ENCODE measurements around the gene COL2A1.

COL2A1 gene

DNA sequence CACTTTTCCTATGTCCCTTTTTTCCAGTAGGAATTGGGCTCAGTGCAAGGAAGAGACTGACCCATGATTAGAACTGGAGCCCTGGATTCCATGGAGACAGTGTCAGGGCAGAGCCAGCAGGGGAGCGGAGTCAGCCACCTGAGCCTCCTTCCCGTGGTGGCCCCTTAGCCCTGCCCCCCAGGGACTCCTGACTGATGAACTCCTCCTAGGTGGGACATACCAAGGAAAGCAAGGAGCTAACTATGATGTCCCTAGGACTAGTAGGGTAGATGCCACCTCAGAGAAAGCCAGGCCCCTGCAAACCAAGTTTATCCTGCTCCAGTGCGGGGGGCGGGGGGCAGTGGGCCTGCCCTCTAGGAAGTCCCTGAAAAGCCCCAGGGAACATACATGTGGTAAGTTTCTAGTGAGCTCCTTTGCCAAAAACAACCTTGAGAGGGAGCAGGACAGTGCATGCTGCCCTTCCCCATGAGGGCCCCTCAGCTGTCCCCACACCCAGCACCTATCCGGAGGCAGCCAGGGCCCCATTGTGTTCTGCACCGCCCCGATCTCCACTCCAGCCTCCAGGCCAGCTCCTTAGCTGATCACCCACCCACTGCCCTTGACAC, 6.2 kb upstream of the COL2A1 start:
- DNase-seq: peak; percentile 22

DNA sequence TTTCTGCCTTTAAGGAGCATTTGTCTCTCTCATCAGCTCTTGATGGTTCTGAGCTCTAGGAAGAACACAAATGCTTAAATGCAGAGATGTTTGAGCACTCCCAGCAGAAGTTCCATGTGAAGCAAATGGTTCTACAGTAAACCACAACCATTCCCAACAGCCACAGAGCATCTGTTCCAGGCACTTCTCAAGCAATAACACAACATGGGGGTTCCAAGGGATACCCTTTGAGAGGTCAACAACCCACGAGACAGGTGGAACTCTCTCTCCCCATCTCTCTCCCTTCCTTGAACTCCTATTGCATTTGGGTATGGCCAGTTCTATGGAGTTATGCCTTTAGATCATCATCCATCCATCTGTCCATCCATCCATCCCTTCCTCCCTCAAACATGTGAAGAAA, 5.2 kb upstream of the COL2A1 start:
- no peak for DNase-seq

DNA sequence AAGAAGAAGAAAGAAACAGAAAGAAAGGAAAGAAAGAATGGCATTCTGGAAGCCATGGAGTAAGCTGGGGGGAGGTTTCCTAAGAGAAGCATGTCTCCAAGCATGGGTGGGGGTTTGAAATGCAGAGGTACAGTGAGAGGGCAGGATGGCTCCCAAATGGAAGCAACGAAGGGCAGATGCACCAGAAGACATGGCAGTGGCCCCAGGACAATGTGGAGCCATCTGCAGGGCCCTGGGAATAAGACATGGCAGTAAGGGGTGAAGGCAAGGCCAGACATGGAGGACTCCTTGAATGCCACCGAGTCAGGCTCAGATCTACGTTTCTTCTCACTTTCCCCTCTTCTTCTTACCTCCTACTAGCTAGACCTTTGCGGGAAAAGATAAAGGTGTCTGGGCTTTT, 4.7 kb upstream of the COL2A1 start:
- no peak for DNase-seq

DNA sequence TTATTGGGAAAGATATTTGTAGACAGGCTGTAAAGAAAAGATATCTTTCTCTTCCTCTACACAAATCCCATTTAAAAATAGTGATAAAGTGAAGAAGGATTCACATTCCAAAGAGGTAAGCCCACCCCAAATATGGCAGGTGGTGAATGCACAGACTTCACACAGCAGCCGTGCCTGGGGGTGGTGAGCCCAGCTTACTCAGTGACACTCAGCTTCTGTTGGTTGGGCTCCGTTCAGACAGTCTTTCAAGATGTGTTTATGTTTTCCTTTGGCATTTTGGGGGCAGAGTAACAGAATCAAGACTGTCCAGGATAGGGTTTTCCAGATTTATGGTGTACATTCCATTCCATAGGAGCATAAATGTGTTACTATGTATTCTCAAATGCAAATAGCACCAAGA, 4.1 kb upstream of the COL2A1 start:
- DNase-seq: no peak

DNA sequence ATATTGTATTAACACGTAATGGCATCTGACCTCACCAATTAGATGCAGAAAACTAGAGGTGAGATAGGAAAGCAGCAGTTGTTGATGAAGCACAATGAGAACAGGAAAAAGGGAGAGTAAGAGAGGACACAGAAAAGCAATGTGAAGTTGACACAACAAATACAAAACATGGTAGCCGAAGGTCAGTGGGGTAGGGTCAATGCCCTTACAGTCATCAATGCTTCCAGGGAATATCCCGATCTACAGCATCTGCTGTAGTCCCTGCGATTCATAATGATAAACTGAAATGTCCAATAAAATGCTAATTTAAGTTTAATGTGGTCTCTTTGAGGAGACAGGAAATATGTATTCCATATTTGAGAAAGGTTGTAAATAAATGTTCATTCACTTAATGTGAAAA, 2.9 kb upstream of the COL2A1 start:
- no peak for DNase-seq

DNA sequence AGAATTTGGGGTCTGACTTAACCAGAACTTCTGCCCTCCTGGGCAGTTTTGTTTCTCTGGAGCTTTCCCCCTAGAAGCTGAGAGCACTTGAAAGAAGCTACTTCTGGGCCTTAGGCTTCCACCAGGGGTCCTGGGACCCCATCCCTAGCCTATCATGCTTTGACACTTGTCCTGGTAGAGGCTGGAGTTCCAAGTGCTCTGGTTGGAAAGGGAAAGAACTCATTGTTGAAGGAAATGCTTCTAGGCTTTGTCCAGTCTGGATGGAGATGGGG, 1.4 kb upstream of the COL2A1 start:
- DNase-seq: no peak

DNA sequence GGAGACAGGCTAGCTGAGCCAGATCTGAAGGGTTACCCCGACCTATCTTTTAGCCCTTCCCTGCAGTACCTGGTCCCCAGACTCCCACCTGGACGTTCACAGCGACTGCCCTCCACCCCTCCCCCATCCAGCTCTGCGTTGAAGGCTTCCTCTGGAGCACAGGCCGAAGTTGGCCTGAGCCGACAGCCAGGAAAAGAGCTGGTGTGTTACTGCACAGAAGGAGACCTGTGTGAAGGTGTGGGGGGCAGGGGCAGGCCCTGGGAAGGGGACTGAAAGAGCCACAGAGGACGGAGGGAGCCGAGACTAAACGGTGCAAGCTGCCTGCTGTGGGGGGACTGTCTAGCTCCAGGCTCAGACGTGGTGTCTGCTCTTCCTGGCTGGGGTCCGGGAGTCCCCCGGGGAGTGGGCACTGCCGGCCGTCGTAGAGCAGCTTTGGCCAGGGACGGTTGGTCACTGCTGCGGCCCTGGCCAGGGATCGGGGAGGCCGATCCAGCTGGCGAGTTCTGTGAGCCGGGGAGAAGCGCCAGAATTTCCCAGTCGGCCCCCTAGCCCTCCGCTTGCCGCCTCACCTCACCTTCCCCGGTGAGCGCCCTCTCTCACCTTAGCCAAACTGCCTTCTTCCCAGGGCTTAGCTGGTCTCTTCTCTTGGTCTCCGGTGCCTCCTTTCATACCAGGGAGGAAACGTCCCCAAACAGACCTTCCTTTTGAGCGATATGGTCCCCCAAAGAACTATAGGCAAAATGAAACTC, 899 bp upstream of the COL2A1 start:
- peak; percentile 92 for DNase-seq

DNA sequence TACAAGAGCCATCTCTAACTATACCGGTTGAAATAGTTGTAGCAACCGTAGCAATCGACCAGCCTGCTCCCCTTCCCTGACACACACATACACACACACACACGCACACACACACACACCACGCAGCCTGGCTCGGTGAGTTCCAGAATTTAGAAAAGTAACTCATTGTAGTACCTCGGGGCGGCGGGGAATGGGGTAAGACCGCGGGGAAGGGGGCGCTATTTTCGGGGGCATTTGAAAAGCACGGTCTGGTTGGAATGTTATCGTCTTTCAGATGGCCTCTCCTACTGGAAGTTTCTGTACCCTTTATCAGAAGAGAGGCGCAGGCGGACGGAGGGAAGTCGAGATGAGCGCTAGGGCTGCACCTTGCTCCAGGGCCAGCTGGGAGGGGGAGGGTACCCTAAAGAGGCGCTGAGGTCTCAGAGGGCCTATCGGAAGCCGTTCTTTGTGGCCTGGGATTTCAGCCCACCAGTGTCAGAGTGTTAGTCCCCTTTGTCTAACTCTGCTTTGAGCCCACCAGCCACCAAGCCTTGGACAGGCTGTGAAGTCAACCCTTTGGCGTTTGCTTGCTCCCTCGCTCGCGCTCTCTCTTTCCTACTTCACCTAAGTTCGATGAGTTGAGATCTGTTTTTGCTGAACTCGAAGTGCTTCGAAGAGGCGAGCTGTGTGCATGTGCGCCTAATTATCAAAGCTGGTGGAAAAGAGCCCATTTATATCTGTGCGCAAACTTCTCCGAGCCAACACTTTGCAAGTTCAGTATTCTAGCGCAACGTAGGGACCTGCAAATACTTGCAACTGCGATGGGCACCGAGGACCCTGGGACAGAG, 837 bp downstream of the COL2A1 start:
- peak; percentile 82 for DNase-seq

DNA sequence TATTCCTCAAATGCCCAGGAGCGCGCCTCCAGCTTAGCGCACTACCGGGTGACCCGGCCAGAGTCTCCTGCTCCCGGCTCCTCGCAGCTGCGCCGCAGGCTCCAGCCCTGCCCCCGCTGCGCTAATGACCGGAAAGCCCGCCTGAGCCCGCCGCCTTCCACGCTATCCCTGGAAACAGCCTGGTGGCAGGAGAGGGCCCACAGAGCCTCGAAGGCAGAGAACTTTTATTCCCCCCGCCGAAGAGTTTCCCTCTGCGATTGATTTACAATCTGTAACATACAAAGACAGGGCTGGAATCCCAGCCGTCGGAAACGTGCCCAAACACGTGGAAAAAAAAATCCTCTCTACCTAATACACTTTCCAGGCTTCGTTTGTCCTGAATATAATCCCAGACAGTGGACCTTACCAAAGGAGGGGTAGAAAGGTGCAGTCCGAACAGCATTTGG, 1.5 kb downstream of the COL2A1 start:
- DNase-seq: peak; percentile 91

DNA sequence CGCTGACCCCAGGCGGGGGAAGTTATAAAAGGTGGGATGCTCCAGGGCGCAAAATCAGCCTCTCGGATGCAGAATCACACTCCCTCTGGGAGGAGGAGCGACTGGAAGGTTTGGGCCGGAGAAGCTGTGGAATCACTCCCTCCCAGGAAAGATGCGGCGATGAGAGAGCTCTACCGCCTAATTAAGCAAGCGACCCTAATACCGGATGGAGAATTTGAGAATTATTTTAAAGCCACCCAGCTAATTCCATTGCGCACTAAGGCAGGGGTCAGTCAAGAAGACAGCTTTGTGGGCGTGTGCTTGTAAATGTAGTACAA, 1.9 kb downstream of the COL2A1 start:
- no peak for DNase-seq

DNA sequence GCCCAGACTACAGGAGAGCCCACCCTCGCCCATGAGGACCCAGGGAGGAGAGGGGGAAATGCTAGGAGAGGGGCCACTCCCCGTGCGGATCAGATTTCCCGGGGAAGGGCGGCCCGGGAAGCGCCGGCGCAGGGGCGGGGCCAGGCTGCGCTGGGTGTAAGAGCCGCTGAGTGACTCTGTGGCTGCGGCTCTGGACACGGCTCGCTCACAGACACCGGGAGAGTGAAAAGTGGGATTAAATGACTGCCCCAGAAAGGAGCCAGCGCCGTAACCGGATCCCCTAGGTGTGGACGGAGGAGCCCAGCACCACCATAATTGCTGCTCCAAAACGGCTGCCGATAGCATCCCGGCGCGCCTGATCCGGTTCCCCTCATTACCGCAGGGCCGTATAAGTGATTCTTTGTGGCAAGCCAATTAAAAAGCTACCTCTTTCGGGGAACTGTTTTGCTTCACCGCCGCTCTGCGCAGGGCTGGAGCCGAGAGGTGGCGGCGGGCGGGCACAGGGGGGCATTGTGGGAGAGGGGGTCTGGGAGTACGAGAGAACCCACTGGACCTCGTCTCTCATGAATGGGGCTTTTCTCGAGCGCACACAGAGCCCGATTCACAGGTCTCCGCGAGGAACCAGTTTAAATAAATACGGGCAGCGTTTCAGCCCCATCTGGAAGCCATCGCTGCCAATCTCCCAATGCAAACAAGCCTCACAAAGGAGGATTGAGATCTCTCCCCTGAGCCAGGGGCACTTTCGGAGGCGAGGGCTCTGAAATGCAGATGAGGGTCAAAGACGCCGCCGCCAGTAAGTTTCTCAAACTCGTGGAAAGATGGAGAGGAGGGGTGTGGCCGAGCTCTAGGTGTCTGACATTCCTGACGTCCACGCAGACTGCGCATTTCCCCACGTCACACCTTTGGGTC, 2.5 kb downstream of the COL2A1 start:
- peak; percentile 93 for DNase-seq

DNA sequence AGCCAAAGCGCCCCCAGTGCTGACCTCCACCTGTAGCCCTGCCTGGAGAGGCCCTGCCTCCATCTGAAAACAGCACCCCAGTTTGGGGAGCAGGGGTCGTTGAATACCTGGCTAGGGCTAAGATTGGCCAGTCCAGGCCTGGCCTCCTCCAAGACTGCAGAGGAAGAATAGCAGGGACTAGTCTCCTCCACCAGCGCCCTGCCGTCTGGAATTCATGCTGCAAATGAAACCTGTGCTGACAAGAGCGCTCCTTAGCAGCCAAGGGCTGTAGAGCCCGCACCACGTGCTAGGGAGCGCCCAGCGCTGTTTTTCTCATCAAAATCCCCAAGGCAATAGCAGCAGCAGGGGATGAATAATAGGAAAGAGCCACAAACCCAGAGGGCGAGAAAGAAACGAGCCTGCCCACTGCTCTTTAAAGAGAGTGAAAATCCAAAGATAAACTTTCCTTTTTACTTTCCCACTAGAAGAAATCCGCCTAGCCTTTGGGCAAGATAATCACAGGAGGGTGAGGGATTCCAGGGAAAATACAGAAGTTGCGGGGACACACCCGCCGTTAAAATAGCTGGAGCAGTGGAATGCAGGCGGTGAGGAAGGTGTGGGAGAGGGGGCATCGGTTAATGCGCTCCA, 3.3 kb downstream of the COL2A1 start:
- DNase-seq: peak; percentile 71

DNA sequence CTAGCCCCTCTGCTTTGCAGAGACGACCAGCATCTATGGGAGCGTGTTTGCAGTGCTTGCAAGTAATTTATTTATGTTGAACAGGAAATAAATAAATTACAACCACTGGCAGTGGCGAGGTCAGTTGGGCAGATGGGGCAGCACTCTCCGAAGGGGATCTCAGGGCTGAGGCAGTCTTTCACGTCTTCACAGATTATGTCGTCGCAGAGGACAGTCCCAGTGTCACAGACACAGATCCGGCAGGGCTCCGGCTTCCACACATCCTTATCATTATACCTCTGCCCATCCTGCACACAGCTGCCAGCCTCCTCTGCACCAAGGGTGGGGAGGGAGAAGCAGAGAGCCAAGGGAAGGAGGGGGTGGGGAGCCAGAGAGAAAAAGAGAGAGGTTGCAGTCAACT, 4.5 kb downstream of the COL2A1 start:
- DNase-seq: no peak

DNA sequence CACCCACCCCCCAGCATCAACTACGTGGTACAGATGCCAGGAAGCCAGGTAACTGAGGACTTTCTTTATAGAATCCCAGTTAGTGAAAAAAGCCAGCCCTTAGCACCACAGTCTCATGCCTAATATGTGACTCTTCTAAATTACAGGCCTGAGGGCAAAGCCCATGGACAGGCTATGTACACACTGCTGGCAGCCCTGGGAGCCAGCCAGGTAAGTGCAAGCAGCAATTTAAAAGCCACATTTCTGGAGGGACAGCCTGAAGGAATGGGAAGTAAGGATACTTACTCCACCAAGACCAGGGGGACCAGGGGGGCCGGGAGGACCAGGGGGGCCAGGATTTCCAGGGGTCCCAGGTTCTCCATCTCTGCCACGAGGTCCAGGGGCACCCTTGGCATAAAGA, 7.0 kb downstream of the COL2A1 start:
- peak; percentile 71 for DNase-seq

DNA sequence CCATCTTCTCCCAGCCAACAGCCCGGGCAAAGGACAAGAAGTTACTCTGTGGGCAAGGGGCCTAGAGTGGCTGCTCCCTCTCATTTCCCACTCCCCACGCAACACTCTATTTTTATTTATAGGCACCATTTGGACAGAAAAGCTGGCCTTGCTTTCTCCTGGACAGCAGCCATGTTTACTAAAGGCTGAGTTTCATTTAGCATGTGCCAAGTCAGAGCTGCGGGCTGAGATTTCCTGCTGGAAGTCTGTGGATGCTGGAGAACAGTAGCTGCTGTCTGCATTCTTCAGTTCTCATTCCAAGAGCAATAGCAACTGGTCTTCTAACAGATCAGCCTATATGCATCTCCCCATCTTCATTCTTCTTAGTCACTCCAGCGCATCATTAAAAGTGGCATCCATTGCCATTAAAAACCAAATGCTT, 8.3 kb downstream of the COL2A1 start:
- DNase-seq: no peak

DNA sequence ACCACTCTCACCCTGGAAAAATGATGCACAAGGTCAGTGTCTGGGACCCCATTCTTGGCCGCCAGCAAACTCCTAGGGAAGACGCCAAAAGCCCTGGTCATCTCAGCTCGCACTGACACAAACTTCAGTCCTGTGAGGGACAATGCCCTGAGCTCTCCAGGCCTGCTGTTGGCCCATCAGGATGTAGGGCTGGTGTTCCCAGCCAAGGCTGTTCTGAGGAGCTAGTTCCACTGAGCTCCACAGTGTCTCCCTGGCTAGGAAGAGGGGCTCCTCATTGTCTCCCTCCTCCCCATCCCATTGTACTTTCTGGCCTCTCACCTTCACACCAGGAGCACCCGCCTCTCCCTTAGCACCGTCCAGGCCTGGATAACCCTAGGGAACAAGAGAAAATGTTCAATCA, 10.8 kb downstream of the COL2A1 start:
- no peak for DNase-seq

DNA sequence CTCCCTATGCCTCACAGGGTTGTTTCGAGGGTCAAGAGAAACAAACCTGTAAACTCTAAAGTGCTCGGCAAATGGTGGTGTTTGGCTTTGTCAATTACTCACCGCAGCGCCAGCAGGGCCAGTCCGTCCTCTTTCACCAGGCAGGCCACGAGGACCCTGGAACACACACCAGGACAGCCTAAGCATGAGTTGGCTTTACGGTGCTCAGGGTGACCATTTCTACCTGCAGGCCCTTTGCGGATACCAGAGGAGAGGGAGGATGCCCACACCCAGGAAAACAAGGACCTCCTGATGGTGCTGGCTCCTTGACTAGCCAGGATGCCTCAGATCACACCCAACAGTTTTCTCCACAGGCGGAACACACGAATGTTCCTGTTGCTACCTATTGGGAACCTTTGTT, 11.5 kb downstream of the COL2A1 start:
- no peak for DNase-seq

DNA sequence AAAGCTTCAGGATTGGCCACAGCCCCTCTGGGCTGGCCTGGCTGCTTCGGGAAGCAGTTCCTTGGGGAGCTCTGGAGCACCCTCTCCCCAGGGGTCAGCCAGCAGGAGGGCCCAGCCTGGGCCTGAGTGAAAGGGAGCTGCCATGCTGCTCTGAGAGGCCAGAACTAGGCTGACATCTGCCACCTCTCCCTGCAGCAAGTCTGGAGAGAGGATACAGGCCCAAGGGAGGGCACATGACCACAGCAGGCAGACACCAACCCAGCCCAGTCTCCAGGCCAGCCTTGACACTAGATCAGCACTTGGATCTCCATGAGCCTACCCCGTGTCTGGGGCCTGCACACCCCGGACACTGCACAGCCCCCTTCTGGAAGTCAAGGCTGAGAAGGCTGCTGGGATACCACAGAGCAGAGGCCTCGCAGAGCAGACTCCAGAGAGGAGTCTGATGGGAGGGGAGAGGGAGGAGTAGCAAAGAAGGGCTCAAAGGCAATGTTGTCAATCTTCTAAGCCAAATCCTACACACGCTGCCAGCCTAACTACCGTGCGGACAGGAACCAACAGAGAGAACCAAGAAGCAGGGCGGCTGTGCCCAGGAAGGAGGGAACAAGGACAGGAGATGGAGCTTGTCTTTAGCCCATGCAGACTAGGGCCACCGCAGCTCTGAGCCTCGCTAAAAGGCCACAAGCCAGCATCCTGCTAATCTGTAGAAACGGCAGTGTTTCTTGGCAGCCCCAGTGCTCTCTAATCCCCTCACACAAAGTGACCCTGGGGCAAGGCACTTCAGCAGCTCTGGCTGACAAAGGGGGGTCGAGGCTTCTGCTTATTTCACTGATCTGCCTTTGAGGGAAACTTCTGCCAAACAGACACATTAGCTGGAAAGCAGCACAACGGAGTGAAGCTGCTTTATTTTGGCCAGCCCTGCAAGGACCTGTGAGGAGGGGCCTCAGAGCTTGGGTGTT, 12.9 kb downstream of the COL2A1 start:
- no peak for DNase-seq

DNA sequence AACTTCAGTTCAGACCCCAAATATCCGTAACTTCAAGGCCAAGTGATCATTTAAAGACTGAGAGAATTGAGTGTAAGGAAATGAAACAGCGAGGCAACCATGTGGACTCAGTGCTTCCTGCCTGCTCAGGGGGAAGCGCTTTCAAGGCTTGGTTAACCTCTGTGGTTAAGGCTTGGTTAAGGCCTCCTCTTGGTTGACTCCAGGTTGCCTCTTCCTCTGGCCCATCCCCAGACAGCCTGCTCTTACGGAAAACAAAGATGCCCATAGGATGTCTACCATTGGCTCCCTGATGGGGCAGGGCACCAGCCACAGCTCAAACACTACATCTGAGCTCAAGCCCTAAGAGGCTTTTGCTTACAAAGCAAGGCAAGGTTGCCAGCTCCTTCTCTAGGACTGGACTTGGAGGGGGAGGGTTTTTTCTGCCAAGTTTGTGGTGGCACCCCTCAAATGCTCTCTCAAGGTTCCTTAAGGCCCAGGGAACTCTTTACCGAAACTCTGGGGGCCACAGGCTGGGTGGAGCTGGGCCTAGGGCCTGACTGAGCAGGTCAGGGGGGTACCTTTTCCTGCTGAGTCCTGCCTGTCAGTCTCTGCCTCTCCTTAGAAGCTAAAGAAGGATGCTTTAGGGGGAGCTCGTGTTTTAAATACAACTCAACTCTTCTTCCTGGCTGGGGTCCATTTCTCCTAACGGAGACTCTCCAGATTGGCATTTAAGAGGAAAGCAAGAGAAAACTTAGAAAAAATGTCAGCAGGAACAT, 13.7 kb downstream of the COL2A1 start:
- DNase-seq: no peak

DNA sequence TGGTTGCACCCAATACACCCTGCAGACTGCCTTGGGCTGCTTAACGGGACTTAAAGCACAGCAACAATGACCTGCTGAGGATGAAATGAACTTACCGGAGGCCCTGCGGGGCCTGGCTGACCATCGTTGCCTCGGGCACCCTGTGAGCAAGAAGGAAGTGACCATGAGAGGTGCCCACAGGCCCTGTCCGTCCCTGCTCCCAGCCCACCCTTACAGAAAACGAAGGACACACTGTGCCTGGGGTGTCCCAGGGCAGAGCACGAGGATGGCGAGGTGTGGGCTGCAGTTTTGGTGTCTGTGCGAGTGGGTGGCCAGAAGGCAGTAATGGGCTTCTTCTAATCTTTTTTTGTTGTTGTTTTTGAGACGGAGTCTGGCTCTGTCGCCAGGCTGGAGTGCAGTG, 14.6 kb downstream of the COL2A1 start:
- no peak for DNase-seq

DNA sequence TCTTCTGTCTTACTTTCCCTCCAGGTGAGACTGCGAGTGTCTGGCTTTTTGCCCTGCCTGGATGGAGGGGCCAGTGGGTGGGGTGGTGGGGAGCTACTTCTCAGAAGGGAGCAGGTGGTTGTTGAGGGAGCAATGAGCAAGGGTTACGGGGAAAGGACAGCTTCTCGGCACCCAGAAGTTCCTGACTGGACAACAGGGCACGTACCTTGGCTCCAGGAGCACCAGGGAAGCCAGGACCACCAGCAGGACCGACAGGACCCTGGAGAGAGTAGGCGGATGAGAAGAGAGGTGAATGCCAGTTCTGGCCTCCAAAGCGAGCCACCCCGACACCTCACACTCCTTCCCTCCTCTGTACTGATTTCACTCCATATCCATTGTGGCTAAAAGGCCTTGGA, 15.3 kb downstream of the COL2A1 start:
- peak; percentile 17 for DNase-seq
